Fibroblast of gingiva (primary cell): ENCODE results near the gene ZNF385A.
"Not testable (repeated sequence)": the region's sequence is repeated elsewhere in the genome, so short reads cannot be mapped to it uniquely, and the experiment has no call there.

Source experiments
- DNase-seq: peaks from one replicate; pipeline ENCODE4 v3.0.0-alpha.2; 2011; ENCODE audit warnings: low read depth

Gene ZNF385A

DNA sequence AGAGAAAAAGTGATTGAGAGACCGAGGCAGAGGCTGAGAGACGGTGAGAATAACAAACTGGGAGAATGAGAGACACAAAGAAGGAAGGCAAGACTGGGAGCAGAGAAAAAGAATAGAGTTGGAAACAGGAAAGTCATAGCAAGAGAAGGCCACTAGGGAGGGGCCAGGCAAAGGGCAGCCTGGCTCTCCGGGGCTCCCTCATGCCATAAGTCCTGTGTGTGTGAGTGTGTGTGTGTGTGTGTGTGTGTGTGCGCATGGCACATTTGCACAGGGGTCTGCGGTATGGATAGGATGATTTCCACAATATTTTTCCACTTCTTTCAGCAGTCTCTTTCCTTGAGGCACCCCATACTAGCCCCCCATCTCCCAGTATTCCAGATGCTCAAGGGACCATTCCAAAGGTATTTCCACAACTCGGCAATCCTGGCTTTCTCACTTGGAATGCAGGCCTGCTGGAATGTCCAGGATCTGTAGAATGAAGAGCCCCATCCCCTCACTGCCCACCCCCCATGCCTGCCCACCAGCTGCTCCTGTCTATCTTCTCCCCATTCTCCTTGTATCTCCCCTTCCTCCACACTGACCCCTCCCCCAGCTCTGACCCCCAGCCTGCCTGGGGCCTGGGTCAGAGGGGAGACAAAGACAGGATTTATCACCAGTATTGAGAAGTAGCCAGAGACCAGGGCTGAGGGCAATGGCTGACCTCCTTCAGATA is 29.3 kb downstream of the ZNF385A start:
- DNase-seq = no peak

DNA sequence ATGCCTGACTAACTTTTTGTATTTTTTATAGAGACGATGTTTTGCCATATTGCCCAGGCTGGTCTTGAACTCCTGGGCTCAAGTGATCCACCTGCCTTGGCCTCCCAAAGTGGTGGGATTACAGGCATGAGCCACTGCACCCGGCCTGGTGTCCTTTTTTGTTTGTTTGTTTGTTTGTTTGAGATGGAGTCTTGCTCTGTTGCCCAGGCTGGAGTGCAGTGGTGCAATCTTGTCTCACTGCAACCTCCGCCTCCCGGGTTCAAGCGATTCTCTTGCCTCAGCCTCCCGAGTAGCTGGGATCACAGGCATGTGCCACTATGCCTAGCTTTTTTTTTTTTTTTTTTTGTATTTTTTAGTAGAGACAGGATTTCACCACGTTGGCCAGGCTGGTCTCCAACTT is 30.3 kb downstream of the ZNF385A start:
- not testable (repeated sequence) for DNase-seq

DNA sequence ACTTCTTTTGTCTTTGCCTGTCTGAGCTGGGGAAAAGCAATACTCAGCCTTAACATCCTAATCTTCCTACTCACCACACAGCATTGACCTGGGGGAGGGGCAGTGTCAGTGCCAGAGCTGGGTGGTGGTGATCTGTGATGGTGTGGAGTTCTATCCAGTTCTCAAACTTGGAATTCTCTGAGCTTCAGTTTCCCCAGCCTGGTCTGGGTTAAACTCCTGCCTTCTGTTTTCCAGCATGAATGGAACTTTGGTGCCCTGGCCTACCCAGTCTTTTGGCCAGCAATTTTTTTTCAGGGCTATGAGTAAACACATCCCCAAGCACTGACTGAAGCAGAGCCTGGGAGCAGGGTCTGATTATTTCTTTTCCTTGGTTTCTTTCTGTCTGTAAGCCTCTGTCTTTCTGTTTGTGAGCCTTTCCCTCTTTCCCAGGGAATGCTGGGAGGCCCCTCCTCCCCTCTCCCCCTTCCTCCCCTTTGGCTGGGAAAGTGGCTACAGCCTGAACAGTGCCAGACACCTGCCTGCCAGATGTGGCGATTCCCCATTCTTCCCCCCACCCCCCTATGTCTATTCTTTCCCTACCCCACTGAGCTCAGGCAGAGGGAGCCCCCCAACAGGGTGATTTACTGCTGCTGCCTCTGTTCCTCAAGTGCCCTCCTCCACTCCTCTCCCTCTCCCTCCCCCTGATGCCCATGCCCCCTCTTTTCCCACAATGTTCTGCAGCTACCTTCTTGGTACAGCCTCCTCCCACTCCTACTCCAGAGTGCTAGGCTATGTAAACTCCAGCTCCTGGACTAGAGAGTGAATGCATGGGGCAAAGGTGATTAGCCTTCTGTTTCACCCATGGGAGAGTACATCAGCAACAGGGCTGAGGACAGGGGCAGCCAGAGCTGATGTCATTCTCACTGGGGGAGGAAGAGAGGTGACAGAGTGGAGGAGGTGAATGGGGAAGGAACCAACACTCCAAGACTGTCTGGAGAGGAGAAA is 31.4 kb downstream of the ZNF385A start:
- DNase-seq = peak; percentile 39

DNA sequence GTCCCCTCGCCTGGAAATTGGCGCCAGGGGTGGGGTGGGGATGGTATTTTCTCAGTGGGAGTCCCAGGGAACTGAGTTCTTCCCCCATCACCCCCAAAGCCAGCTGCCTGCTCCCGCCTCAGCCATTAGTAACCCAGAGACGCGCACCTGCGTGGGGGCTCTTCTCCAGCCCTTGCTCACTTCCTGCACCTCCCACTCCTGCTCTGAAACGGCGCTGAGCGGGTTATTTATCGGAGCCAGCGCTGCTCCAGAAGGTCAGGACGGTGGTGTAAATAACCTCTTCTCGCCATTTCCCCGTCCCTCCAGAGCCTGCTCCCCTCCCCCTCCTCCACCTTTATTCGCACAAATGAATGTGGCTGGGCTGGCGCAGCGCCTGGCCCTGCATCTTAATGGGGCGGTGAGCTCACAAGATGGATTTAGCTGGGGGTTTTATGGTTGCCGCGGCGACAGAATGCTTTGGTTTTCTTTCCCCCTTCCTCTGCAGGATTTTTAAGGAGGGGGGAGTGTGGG is 32.5 kb downstream of the ZNF385A start:
- no peak for DNase-seq

DNA sequence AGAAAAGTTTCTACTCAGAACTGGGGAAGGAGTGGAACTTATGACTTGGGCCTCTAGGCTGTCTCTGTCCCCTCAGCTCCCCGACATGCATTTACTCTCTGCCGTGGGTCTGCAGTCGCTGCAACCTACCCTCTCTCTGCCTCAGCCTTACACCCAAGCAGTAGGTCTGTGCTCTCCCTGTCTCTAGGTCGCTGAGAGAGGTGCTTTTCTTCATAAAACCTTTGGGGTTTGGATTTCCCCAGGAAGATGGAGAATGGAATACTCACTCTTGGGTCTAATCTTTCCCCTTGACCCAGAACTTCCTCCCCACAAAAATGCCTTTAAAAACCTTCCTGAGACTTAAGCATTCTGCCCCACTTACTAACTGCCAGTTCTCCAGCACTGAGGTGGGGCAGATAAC is 33.2 kb downstream of the ZNF385A start:
- no peak for DNase-seq

DNA sequence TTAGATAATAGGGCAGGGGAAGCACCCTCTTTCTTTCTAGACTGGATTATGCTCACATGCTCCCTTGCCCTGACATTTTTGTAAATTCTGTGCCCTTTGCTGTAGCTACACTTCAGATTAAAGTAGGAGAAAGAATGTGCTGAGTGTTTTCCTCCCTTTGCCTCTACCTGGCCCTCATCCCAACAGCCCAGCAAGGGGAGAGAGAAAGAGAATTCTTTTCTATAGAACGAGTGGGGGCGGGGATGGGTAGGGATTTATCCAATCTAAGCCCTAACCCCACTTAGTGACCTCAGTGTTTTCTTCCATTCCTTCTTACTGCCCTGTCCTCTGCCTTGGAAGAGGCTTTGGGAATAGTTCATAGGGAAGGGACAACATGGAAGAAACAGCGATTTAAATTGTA is 33.8 kb downstream of the ZNF385A start:
- DNase-seq = no peak

DNA sequence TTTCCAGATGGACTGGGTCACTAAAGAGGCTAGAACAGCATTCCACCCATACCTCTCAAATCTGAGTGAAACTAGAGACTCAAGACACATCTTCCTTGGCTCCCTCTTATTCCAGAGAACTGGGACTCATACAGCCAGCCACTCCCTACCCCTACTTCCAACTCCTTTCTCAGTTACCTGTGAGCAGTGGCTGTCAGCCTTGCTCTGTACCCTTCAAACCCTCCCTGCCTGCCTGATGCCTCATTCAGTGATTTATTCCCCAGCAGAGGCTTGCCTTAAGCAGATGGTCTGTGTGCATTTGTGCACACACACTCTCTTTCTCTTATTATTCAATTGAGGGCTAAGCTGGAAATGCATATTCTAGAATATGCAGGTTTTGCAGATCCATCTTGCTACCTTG is 34.9 kb downstream of the ZNF385A start:
- DNase-seq = no peak

DNA sequence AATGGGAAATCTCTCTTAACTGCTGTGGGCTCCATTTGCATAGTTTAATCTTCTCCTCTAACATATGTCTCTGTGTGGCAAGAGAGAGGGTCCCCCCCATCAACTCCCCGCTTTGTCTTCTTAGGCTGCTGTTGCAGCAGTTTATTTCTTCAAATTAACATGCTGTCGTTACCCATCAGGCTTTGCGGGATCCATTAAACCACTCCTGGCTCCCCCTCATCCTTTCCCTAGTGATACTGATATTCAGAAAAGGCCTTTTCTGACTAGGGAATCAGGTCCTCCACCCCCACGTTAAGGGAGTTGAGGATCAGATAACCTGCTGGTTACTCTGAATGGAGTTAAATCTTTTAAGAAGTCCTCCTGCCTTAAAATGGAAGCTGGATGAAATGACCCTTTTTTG is 35.5 kb downstream of the ZNF385A start:
- no peak for DNase-seq

DNA sequence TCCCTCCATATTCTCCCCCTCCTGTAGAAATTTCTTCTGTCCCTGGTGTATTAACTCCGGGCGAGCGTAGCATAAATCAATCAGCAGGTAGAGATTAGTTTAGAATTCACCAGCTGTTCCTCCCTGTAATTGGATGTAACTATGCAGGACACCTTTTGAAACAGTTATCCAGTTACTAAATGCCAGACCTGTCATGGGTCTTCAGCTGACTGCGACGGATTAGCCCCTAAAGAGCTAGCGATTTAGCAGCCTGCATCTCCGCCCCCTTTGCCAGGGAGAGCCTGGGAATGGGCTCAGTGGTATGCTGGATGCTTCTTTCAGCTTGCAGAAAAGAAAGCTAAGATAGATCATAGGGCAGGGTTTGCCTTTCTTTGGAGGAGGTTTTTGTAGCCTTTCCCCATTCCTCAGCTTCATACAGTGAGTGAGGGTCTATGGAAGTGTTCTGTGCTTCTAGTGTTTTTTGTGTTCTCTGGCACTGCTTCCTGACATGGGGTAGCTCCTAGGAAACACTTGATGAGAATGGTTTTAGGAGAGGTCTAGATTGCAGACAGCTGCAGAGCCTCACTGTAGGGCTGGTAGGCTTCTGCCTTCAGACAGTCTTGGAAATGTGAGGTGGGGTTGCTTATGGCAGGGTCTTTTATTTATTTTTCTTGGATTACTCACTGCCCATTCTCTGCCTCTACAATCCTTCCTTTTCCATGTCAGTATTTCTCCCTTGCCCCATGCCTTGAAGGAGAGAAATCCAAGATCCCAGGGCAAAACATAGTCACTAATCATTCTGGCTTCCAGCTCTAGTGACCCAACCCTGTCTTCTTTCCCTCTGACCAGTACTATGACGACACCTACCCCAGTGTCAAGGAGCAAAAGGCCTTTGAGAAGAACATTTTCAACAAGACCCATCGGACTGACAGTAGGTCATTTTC is 42.9 kb downstream of the ZNF385A start:
- DNase-seq = no peak

DNA sequence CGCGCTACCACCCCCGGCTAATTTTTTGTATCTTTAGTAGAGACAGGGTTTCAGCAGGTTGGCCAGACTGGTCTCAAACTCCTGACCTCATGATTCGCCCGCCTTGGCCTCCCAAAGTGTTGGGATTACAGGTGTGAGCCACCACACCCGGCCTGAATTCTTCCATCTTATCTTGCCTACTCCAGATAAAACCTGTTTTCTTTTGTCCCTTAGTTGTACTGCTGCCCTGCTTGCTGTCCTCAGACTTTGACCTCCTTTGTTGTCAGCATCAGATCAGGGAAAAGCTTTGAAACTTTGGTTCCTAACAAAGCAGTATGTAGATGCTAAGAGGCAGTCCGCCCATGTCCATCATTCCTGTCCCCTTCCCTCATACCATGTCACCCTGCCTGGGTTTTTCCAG is 43.7 kb downstream of the ZNF385A start:
- no peak for DNase-seq

DNA sequence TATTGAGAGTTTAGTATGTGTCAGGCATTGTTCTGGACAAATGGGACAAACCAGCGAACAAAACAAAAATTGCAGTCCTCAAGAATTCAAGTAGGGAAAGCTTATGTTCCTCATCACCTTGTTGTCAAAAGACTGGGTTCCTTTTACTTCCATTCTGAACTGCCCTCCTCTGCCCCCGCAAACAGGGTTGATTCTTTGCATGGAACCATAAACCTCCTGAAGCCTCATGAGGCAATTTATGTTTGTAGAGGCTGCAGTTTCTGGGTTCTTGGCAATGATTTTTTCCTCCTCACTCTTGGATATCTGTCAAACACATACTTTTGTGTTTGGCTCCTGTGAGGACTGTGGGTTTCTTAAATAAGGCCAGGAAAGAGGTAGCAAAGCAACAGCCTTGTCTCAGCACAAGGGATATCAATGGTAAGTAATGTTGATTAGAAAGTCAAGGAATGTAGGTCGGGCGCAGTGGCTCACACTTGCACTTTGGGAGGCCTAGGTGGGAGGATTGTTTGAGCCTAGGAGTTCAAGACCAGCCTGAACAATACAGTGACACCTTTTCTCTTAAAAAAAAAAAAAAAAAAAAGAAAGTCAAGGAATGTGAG is 45.7 kb downstream of the ZNF385A start:
- peak; percentile 32 for DNase-seq

DNA sequence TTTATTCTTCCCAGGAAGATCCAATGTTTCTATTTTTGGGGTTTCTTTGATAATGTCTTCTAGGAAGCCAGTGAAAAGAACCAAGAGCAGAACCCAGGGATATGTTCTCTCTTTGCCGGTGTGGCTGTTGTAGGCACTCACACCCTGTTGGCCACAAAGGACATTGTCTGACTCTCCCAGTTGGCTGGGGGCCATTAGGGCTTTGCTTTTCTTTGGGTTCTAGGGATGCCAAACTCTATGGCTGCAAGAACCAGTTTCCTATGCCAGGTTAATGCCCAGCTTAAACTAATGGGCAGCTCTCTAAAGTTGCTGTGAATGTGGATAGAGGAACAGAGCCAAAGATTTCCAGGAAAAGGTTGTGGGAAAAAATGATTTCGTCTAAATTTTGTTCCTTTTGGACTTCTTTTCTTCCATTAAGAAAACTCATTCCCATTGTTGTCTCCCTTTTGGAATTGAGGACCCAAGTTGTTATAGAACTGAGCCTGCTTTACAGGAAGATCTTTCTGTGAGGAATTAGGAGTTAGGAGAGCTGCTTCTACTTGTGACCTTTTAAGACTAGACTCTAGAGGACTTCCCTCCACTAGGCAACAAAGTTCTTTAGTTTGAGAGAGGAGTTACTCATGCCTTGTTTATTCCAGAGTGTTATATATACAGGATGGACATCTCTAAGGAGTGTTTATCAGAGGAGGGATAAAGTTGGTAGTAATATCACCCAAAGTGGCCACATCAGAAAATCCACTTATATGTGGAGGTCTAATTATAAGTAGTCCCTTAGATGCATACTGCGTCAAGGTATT is 46.5 kb downstream of the ZNF385A start:
- no peak for DNase-seq

DNA sequence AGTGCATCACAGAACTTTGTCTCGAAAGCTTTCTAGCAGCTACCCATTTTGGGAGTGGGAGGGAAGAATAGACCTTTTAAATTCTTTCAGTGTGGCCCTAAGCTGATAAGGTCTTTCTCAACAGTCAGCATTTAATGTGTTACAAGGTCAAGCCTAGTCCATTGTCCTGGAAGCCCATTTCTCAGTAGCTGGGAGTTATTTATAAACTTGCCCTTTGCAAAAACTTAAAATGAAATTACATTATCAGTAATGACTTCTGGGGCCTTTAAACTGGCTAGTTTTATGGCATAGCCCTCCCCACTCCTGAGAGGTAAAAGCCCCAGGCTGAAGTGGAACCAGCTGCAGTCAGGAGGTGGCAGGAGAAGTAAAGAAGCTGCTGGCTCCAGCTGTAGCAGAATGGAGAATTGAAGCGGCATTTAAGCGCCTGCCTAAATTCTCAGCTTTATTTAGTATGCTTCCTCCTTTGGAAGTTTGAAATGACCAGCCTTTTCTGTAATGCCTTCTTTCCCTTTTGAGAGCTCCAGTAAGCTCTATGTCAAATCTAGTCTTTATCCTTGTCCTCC is 47.2 kb downstream of the ZNF385A start:
- DNase-seq = no peak

DNA sequence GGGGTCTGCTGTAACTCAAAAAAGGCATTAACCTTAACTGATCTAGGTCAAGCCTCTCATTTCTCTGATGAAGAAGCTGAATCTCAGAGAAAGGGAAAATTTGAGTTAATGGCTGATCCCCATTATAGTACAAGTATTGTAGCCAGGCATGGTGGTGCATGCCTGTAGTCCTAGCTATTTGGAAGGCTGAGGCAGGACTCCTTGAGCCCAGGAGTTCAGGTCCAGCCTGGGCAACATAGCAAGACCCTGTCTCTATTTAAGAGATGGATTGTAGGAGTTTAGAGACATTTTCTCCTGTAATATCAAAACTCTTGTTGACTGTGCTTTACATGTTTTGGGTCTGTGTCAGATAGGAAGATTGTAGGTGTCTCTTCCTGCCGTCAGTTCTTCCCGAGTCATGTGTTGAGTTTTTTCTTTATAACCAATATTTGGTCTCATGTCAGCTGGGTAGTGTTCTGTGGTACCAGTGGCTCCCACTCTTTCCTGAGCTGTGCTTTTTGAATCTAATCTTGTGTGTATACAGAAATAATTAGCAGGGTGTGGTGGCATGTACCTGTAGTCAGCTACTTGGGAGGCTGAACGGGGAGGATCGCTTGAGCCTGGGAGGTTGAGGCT is 51.0 kb downstream of the ZNF385A start:
- DNase-seq = no peak

DNA sequence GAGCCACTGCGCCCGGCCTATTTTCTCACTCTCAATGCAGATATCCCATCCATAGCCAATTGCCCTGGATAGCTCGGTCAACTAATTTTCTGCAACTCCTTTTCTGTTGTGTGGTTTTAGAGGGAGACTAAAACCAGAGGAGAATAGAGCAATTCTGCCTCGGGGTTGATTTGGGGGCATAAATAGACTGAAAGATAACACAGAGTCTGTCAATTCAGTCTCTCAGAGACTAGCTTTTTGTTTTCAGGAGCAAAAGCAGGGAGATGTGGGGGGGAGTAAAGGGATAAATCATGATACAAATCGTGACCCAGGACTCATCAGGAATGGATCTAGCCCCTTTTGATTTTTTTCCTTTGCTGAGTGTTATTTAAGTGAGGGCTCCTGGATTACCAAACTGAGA is 53.1 kb downstream of the ZNF385A start:
- no peak for DNase-seq

DNA sequence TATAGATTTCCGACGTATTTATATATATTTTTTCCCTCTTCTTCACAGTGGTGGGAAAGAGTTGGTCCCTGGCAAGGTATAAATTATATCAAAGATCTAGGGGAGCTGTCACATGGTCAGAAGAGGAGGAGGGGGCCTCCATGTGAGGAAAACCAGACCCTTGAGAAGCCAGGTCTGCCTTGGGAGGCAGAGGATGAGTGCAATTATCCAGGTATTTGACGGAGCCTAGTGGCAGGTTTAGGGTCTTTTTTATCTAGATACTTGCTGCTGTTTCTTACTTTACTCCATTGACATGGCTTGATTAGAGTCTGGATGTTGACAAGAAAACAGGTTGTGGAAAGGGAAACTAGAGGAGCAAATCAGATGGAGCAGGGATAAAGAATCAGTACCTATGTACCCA is 54.1 kb downstream of the ZNF385A start:
- DNase-seq = no peak

DNA sequence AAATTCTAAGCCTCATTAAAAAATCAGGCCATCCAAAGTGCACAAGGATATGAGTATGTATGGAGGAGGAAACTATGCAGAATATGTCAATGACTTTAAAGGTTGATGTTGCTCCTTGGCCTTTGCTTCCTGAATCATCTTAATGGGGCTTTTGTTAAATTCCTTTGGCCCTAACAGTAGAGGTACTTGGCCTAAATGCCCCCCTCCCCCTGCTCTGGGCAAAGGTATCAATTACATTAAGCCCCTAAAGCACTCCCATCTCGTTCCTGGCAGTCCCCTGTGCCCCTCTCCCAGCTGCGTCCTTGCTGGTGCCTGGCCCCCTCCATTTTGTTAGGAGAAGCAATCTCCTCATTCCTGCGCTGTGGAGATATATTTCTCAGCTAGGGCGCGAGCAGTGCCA is 54.8 kb downstream of the ZNF385A start:
- DNase-seq = no peak

DNA sequence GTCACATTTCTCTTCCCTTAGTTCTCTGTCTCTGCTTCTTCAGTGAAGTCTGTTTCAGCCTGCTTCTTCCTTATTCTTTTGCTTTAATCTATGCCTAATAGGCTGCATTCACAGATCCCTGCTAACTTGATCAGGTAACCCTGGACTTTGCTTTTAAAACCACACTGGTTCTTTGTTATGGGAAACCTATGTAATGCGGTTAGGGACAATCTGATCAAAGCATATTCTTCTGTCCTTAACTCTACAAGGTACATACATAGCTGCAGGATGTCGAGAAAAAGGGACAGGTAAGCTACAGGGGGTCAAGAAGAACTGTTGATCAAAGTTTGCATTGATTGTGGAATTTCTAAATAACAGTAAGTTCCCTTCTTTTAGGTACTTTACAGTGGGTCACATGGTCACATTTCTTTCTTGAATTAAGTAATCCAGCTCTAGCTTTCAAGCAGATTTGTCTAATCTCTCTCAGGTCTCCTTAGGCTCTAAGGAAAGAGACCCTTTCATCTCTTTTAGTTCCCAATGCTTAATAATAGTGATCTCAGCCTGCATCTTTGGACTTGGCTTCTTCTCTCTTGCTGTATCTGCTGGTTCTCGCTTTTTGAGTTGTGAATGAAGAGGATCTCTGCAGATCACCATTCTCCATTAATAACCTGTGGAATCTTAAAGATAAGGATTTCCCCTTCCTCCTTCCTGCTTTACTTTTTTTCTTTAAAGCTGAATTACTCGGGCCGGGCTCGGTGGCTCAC is 55.8 kb downstream of the ZNF385A start:
- no peak for DNase-seq

DNA sequence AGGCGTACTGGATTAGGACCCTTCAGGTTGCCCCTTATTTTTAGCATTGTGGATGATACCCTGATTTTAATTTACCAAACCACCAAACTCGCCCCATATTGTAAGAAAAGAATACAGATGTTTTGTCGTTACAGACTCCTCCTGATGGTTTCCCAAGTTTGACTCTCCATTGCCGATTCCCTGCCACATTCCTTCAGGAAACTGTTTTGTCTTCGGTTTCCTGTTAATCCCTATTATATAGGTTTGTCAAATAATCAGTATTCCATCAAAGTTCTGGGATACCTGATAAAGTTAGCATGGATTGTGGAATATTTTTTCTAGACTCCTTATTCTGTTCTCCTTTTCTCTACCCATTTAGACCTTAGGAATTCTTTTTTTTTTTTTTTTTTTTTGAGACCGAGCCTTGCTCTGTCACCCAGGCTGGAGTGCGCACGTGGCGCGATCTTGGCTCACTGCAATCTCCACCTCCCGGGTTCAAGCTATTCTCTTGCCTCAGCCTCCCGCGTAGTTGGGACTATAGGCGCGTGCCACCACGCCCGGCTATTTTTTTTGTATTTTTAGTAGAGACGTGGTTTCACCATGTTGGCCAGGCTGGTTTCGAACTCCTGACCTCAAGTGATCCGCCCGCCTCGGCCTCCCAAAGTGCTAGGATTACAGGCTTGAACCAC is 59.0 kb downstream of the ZNF385A start:
- DNase-seq = not testable (repeated sequence)
